Amygdala (tissue), 56 donors: ENCODE results near the gene C1orf56.
"Not testable (repeated sequence)": the region's sequence is repeated elsewhere in the genome, so short reads cannot be mapped to it uniquely, and the experiment has no call there.

Experiments used
- DNase-seq, 56 donors: peaks; one replicate each; lab custom pipeline; 2025; lab: John Stamatoyannopoulos, UW

The C1orf56 gene

DNA sequence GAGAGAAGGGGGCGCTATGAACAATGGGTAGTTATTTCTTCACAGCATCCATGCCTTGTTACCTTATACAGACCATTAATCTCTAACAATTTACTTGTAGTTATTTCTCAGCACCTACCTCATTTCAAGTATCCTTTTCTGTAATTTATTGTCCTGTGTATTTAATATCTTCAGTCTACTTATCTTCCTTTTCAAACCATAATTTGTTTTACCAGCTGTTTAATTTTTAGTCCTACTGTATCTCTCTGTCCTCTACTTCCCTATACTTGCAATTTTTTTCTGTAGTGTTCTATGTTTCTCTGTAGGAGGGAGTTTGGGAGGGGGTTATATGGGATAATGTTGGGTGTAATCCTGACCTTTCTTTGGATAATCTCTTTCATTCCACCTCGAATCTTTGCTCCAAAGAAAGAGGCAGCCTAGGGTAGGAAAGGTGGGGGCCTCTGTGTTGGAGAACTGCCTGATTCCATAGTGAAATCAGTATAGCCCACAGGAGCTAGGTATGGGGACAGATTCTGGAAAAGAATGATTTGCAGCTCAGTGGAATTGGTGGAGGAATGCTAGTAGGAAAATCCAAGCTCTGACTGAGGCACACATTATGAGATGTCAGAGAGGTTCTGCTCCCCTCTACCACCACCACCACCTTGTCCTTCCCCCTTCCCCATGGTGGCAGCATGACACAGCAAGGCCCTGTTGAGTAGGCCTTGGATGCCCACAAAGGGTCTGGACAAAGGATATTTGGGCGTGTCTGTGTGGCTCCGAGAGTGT, 13.3 kb downstream of the C1orf56 start:
- peak in 5 of 56 donors; percentile 3 to 18 (median 7) for DNase-seq

DNA sequence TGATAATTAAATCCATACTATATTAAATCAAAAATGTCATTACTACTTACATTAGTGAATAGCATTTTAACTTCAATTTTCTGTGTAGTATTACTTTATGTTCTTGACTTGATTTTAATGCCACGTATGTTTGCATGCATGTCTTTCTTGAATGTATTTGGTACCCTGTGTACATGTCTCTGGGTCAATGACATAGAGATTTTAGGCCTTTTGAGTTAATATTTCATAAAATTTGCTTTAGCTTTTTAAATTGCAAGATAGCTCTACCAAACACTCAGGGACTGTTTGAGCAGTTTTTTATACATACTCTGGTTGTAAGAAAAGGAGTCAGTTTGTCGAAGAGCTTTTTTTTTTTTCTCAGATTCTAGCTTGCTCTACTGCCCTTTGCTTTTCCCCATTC, 14.2 kb downstream of the C1orf56 start:
- DNase-seq: no peak

DNA sequence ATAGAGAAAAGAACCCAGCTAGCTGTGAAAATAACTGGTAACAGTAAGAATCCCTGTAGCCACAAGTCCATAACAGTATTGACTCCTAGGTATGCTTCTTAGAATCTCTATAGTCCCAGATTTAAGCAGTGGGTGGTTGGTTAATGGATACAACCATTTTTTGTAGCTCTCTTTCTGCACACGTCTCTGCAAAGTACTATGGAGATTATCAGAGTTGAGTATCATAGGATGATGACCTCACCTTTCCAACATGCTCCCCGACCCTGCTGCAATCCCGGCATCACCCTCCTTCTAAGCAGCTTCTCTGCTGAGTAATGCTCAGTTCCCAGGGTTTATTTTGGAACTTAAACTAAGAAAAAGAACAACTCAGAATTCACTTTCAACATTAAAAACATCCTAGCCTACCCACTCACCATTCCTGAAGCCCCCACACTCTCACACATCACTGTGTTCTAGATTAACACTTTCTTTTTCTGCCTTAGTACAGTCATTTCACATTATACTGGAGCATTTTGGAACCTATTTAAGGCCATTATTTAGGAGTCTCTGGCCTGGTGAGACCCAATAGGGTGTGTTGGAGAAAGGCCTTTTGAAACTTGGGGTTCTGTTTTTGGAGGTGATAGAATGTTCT, 15.3 kb downstream of the C1orf56 start:
- DNase-seq: no peak

DNA sequence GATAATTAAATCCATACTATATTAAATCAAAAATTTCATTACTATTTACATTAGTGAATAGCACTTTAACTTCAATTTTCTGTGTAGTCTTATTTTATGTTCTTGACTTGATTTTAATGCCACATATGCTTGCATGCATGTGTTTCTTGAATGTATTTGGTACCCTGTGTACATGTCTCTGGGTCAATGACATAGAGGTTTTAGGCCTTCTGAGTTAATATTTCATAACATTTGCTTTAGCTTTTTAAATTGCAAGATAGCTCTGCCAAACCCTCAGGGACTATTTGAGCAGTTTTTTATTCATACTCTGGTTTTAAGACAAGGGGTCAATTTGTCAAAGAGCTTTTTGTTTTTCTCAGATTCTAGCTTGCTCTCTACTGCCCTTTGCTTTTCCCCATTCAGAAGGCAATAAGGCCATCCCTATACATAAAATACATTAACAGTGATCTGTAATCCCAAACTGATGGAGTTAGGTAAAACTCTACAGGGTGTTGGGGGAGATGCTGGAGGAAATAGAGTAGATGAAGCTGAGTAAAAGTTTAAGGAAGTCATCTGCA, 17.6 kb downstream of the C1orf56 start:
- no peak for DNase-seq

DNA sequence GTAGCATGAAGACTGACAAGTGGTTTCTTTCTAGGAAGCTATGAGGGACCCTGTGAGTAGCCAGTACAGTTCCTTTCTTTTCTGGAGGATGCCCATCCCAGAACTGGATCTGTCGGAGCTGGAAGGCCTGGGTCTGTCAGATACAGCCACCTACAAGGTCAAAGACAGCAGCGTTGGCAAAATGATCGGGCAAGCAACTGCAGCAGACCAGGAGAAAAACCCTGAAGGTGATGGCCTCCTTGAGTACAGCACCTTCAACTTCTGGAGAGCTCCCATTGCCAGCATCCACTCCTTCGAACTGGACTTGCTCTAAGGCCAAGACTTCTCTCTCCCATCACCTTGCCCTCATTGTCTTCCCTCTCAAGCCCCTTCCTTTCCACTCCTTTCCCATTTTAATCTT, 19.6 kb downstream of the C1orf56 start:
- DNase-seq: no peak

DNA sequence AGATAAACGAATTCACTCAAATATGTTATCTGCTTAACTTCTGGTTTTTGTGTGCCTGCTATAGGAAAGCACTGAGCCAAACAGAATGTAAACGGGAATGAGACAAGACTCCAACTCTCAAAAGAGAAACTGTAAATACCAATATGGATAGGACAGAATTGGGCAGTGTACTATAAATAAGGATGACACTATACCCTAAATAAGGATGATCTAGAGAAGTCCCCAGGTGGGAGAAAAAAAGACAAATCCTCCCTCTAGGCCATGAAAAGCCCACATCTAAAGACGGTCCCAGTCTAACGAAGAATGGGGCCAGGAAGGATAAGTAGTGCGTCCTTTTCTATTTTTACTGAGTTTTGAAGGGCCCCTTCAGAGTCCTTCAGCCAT, 21.5 kb downstream of the C1orf56 start:
- DNase-seq: no peak

DNA sequence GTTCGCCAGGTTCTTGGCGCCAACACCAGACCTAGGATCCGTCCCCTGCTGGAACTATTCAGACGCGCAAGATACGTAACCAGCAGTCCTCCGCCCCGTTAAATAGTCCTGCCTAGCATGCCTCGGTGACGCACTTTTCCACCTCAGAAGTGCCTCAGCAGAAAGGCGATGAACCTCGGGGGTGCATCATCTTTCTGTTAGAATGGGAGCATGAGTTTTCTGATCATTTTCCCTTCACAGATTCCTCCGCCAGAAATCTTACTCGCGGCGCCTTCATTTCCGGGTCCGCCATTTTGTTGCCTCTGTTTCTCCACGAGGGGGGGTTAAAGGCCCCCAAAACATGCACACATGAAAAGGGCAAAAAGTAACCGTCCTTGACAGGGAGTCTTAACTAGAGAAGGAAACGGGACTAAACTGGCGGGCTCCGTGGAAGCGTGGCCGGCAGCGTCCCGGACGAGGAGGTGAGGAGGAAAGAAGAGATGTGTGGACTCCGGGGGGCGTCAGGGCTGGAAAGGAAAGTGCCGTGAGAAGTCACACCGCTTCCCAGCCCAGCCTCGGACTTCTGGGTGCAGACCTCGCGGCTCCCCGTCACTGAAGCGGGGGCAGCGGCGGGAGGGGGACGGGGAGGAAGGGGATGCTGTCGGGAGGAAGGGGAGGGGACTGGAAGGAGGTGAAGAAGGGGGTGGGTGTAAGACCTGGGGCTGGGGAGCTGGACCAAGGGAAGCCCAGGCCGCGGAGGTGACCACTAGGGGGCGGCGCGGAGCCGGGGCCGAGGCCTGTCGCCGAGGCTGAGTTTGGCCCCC, 23.1 kb downstream of the C1orf56 start, which contains the start of gene GABPB2:
Gene GABPB2 (plus strand): TSS at position 288 of the 803 bp plus-strand sequence. CDS start 17,429 bp downstream, outside the sequence.
- DNase-seq: peak; percentile 50 to 95 (median 84)

DNA sequence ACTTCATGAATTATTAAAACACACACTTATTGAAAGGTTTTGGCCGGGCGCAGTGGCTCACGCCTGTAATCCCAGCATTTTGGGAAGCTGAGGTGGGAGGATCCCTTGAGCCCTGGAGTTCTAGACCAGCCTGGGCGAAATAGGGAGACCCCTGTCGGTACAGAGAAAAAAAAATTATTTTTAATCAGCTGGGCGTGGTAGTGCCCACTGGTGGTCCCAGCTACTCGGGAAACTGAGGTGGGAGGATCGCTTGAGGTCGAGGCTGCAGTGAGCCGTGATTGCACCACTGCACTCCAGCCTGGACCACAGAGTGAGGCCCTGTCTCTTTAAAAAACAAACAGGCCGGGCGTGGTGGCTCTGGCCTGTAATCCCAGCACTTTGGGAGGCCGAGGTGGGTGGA, 24.7 kb downstream of the C1orf56 start:
- no peak for DNase-seq

DNA sequence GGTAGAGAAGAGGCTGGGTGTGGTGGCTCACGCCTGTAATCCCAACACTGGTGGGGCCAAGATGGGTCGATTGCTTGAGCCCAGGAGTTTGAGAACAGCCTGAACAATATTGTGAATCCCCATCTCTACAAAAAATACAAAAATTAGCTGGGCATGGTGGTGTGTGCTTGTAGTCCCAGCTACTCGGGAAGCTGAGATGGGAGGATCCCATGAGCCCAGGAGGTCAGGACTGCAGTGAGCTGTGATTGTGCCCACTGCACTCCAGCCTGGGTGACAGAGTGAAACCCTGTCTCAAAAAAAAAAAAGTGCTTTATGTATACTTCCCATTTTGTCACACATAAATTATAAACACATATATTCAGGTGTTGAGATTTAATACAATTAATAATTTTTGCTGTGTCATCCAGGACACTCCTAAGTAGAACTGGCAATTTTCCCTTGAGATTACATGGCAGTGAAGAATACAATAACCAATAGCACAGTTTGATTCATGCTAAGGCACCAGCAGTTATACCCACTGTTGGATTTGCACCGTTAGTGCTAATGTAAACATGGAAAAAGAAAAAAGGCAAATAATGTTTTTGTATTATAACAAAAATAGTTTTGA, 38.5 kb downstream of the C1orf56 start:
- no peak for DNase-seq

DNA sequence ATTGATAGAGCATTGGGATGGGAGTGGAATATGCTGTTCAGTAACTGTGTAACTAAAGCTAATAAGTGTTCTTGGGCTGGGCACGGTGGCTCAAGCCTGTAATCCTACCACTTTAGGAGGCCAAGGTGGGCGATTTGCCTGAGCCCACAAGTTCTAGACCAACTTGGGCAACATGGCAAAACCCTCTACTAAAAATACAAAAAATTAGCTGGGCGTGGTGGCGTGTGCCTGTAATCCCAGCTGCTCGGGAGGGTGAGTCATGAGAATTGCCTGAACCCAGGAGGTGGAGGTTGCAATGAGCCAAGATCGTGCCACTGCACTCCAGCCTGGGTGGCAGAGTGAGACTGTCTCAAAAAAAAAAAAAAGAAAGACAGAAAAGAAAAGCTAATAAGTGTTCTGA, 49.9 kb downstream of the C1orf56 start:
- not testable (repeated sequence) for DNase-seq

DNA sequence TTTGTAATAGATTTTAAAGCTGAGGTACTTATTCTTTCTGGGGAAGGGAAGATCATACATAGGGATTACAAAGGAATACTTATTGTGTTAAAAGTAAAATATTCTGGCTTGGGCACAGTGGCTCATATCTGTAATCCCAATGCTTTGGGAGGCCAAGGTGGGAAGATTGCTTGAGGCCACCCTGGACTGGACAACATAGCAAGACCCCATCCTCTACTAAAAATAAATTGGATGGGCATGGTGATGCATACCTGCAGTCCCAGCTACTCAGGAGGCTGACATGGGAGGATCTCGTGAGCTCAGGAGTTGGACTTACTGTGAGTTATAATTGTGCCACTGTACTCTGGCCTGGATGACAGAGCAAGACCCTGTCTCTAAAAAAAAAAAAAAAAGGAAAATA, 50.6 kb downstream of the C1orf56 start:
- no peak for DNase-seq
